SK-N-SH treated with all-trans-retinoic acid at 6 μM for 48 hours (cell line): ENCODE measurements around the gene DYSF.

Experiments
- ATAC-seq: fragments of 200-7000 bp; cut with Tn5 transposase; 3 replicates; pipeline ENCODE4 v1.9.1; 2020; ENCODE audit warnings: mild to moderate bottlenecking, moderate library complexity
- ARNTL ChIP-seq: fragments of 450-650 bp; formaldehyde crosslinking; IDR thresholded peaks from 2 replicates; pipeline ENCODE4 v1.5.0; 2020; ENCODE audit warnings: low read depth, mild to moderate bottlenecking, moderate library complexity, borderline replicate concordance
- BACH2 ChIP-seq: fragments of 250-450 bp; sonication (Bioruptor Pico); IDR thresholded peaks from 2 replicates; pipeline ENCODE4 v1.9.0; 2021; ENCODE audit warnings: mild to moderate bottlenecking, borderline replicate concordance
- CREB5 ChIP-seq: fragments of 250-450 bp; sonication (Bioruptor Pico); IDR thresholded peaks from 2 replicates; pipeline ENCODE4 v1.5.1; 2020; ENCODE audit warnings: low read depth, mild to moderate bottlenecking, moderate library complexity
- CSDC2 ChIP-seq: fragments of 250-450 bp; sonication (Bioruptor Pico); IDR thresholded peaks from 2 replicates; pipeline ENCODE4 v1.5.0; 2020; ENCODE audit warnings: mild to moderate bottlenecking, moderate library complexity
- CSRNP3 ChIP-seq: fragments of 250-450 bp; sonication (Bioruptor Pico); IDR thresholded peaks from 2 replicates; pipeline ENCODE4 v1.5.1; 2021; ENCODE audit warnings: mild to moderate bottlenecking, moderate library complexity
- ESRRG ChIP-seq: fragments of 250-450 bp; sonication (Bioruptor Pico); IDR thresholded peaks from 2 replicates; pipeline ENCODE4 v1.6.1; 2021; ENCODE audit warnings: mild to moderate bottlenecking
- ISL1 ChIP-seq: fragments of 250-450 bp; sonication (Bioruptor Pico); IDR thresholded peaks from 2 replicates; pipeline ENCODE4 v2.1.2; 2022; ENCODE audit warnings: mild to moderate bottlenecking, moderate library complexity
- OSR1 ChIP-seq: fragments of 250-450 bp; sonication (Bioruptor Pico); IDR thresholded peaks from 2 replicates; pipeline ENCODE4 v1.8.0; 2022; ENCODE audit warnings: moderate library complexity, mild to moderate bottlenecking, inconsistent platforms
- PATZ1 ChIP-seq: fragments of 250-450 bp; sonication (Bioruptor Pico); IDR thresholded peaks from 2 replicates; pipeline ENCODE4 v1.8.0; 2020; ENCODE audit warnings: mild to moderate bottlenecking, moderate library complexity, borderline replicate concordance
- POU6F1 ChIP-seq: fragments of 250-450 bp; sonication (Bioruptor Pico); IDR thresholded peaks from 2 replicates; pipeline ENCODE4 v1.8.0; 2021; ENCODE audit warnings: low read depth, mild to moderate bottlenecking, moderate library complexity, borderline replicate concordance
- PPARA ChIP-seq: fragments of 250-450 bp; sonication (Bioruptor Pico); IDR thresholded peaks from 2 replicates; pipeline ENCODE4 v1.5.0; 2020; ENCODE audit warnings: mild to moderate bottlenecking, borderline replicate concordance
- RARB ChIP-seq: fragments of 250-450 bp; sonication (Bioruptor Pico); IDR thresholded peaks from 2 replicates; pipeline ENCODE4 v1.8.0; 2021; ENCODE audit warnings: mild to moderate bottlenecking, moderate library complexity
- SNAI2 ChIP-seq: fragments of 250-450 bp; sonication (Bioruptor Pico); IDR thresholded peaks from 2 replicates; pipeline ENCODE4 v1.5.0; 2020; ENCODE audit warnings: mild to moderate bottlenecking, moderate library complexity
- TCF4 ChIP-seq: fragments of 250-450 bp; sonication (Bioruptor Pico); IDR thresholded peaks from 2 replicates; pipeline ENCODE4 v1.8.0; 2021; ENCODE audit warnings: mild to moderate bottlenecking, moderate library complexity, borderline replicate concordance
- TOX ChIP-seq: fragments of 250-450 bp; sonication (Bioruptor Pico); IDR thresholded peaks from 2 replicates; pipeline ENCODE4 v1.8.0; 2021; ENCODE audit warnings: mild to moderate bottlenecking, moderate library complexity, borderline replicate concordance
- TSHZ2 ChIP-seq: fragments of 250-450 bp; sonication (Bioruptor Pico); IDR thresholded peaks from 2 replicates; pipeline ENCODE4 v1.5.0; 2020; ENCODE audit warnings: mild to moderate bottlenecking, moderate library complexity
- ZC3H10 ChIP-seq: fragments of 250-450 bp; sonication (Bioruptor Pico); IDR thresholded peaks from 2 replicates; pipeline ENCODE4 v1.5.1; 2021; ENCODE audit warnings: mild to moderate bottlenecking, moderate library complexity
- ZFP30 ChIP-seq: fragments of 450-650 bp; formaldehyde crosslinking; IDR thresholded peaks from 2 replicates; pipeline ENCODE4 v1.5.0; 2022; ENCODE audit warnings: mild to moderate bottlenecking, moderate library complexity
- ZNF565 ChIP-seq: fragments of 450-650 bp; formaldehyde crosslinking; conservative IDR thresholded peaks from 2 replicates; pipeline ENCODE4 v1.5.0; 2020; ENCODE audit warnings: low read depth, mild to moderate bottlenecking, moderate library complexity
- ZNF8 ChIP-seq: fragments of 450-650 bp; formaldehyde crosslinking; IDR thresholded peaks from 2 replicates; pipeline ENCODE4 v1.5.0; 2020; ENCODE audit warnings: mild to moderate bottlenecking, moderate library complexity

Gene DYSF

GRCh38 chr2:71609029-71609428 is 155.7 kb downstream of the DYSF start:
- TF ChIP-seq ZFP30 (CRISPR knock-in tag): no peak
- no peak for TF ChIP-seq OSR1 (CRISPR knock-in tag)
- no peak for TF ChIP-seq CSRNP3 (CRISPR knock-in tag)
- TF ChIP-seq RARB (CRISPR knock-in tag): no peak
- TF ChIP-seq TOX: no peak
- no peak for TF ChIP-seq PATZ1 (CRISPR knock-in tag)
- TF ChIP-seq PPARA (CRISPR knock-in tag): no peak
- TF ChIP-seq ISL1: no peak
- TF ChIP-seq TSHZ2 (CRISPR knock-in tag): no peak
- TF ChIP-seq SNAI2: no peak
- no peak for TF ChIP-seq BACH2 (CRISPR knock-in tag)
- TF ChIP-seq CSDC2 (CRISPR knock-in tag): no peak
- TF ChIP-seq CREB5: no peak
- no peak for TF ChIP-seq ZC3H10 (CRISPR knock-in tag)
- TF ChIP-seq ZNF565 (CRISPR knock-in tag): no peak
- TF ChIP-seq ESRRG (CRISPR knock-in tag): no peak
- TF ChIP-seq ARNTL (CRISPR knock-in tag): no peak
- TF ChIP-seq TCF4 (CRISPR knock-in tag): no peak
- TF ChIP-seq ZNF8 (CRISPR knock-in tag): no peak
- ATAC-seq: no peak

GRCh38 chr2:71609441-71609840 is 156.1 kb downstream of the DYSF start:
- no peak; the same call in 2 of the 3 replicates for ATAC-seq
- TF ChIP-seq CSRNP3 (CRISPR knock-in tag) (no peak), POU6F1 (CRISPR knock-in tag) (no peak), PATZ1 (CRISPR knock-in tag) (no peak), RARB (CRISPR knock-in tag) (no peak), TSHZ2 (CRISPR knock-in tag) (no peak), OSR1 (CRISPR knock-in tag) (no peak), ZNF565 (CRISPR knock-in tag) (no peak), TCF4 (CRISPR knock-in tag) (no peak)
- TF ChIP-seq, all 23 proteins: peak for 0
